ENCODE measurements around the gene ZNF280C.
A peak's percentile ranks its signal among the peaks of the same experiment; 100 is the strongest.
"Not testable (repeated sequence)": the region's sequence is repeated elsewhere in the genome, so short reads cannot be mapped to it uniquely, and the experiment has no call there.

DNA sequence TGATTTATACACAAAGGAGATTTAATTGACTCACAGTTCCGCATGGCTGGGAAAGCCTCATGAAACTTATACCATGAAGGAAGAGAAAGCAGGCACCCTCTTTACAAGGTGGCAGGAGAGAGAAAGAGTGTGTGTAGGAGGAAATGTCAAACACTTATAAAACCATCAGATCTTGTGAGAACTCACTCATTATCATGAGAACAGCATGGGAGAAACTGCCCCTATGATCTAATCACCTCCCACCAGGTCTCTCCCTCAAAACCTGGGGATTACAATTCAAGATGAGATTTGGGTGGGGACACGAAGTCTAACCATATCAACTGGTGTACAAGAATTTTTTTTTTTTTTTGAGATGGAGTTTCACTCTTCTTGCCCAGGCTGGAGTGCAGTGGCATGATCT is 3.6 kb upstream of the ZNF280C start:
- not testable (repeated sequence) for TF ChIP-seq NFRKB (IDR thresholded peaks at IDR 0.05); ARNT (IDR thresholded peaks at IDR 0.05); TARDBP (IDR thresholded peaks at IDR 0.05); ZNF384 (IDR thresholded peaks at IDR 0.05); SP1 (IDR thresholded peaks at IDR 0.05); FOXM1 (IDR thresholded peaks at IDR 0.05; ENCODE audit: borderline replicate concordance); BHLHE40 (IDR thresholded peaks at IDR 0.05; ENCODE audit: borderline replicate concordance); HDGF (IDR thresholded peaks at IDR 0.05; ENCODE audit: borderline replicate concordance); SUZ12 (IDR thresholded peaks at IDR 0.05); FOXA1 (IDR thresholded peaks at IDR 0.05); CTBP1 (IDR thresholded peaks at IDR 0.05; ENCODE audit: borderline replicate concordance)
- TF ChIP-seq, protein P1, sequence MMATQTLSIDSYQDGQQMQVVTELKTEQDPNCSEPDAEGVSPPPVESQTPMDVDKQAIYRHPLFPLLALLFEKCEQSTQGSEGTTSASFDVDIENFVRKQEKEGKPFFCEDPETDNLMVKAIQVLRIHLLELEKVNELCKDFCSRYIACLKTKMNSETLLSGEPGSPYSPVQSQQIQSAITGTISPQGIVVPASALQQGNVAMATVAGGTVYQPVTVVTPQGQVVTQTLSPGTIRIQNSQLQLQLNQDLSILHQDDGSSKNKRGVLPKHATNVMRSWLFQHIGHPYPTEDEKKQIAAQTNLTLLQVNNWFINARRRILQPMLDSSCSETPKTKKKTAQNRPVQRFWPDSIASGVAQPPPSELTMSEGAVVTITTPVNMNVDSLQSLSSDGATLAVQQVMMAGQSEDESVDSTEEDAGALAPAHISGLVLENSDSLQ (IDR thresholded peaks at IDR 0.05), result peak; percentile 11; the same call in 1 of the 2 replicates
